ENCODE measurements around the gene UPK3A.

DNA sequence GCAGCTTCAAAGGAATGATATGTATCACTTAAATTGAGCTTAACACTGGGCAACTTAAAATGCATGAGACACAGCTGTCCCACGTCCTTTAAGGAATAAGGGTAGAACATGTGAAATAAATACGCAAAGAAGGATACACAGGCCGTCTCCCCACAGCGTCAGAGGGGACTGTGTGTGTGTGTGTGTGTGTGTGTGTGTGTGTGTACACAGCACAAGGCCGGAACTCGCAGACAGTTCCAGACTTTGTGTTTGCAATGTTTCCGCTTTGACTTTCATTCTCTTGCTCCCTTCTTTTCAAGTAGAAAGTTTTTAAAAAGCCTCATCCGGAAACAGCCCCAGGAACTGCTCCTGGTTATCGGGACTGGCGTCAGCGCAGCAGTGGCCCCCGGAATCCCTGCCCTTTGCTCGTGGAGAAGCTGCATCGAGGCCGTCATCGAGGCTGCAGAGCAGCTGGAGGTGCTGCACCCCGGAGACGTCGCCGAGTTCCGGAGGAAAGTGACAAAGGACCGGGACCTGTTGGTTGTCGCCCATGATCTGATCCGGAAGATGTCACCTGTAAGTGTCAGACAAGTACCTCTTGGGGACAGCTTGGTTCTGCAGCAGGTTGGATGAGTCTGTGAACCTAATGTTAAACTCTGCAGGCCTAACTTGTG, 38.2 kb downstream of the UPK3A start:
- no peak for TF ChIP-seq CTCF (IDR thresholded peaks at IDR 0.05)
- TF ChIP-seq SIN3A (IDR thresholded peaks at IDR 0.05; ENCODE audit: borderline replicate concordance, insufficient read depth, low read depth, low read length): no peak
- TF ChIP-seq POLR2AphosphoS5 (IDR thresholded peaks at IDR 0.05; ENCODE audit: low read depth, low read length): no peak
